ENCODE measurements around the gene RNF213. TPM values are rescaled to one million over a fixed set of nuclear protein-coding genes. Genes with fewer than 3 reads are reported as not detected.
A peak's percentile ranks its signal among the peaks of the same experiment; 100 is the strongest.

RNF213 gene
- total and polyA plus RNA-seq, 2 of the 8 experiments (the other 6 are each of a cell fraction or from before 2014, with no cell fraction given): 33.8 to 62.8 TPM

DNA sequence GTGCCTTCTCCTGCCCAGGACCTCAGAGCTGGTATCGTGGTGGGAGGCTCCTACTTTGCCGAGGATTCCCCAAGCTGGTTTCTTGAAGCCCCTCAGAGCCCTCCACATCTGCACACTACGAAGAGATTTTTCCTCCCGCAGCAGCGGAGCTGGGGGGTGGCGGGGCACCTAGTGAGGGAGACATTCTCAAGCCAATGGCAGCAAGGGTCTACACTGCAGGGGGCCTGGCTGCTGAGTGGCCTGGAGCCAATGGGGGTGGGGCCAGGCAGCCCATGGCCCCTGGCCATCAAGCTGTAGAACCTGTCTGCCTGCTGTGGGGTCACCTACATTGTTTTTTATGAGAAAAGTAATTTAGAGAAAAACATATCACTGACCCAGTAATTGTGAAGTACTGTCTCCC lies 35.4 kb upstream of the RNF213 start:
- H3K4me2 ChIP-seq (ENCODE audit: insufficient read depth in 1 of 2, low read depth in 2 of 2, low read length in 2 of 2): peak overlapping the region; percentile 40 to 48; a peak in 2 of 4 replicates
- 71% methylated on average over 6 of the region's 6 CpGs; no CpG with 5 or more reads in 1 of the 2 experiments for WGBS, 2 experiments (ENCODE audit: extremely low coverage in 1 of 2, insufficient coverage in 1 of 2, insufficient read length in 1 of 2, insufficient replicate concordance in 2 of 2, low coverage in 1 of 2, low lambda C conversion rate in 2 of 2, missing lambda C conversion rate in 1 of 2)

More for the DNA sequence above, 35.4 kb upstream of the RNF213 start:
- Histone ChIP-seq H2BK20ac (ENCODE audit: low read length) (no peak overlapping the region), H2BK120ac (replicated peaks; ENCODE audit: low read depth, low read length) (no peak overlapping the region), H2AK5ac (ENCODE audit: low read depth, low read length) (no peak overlapping the region), H4K5ac (ENCODE audit: insufficient read length, low read depth, low read length) (no peak overlapping the region), H3K23me2 (ENCODE audit: low read depth, low read length) (peaks cover 6% of the 10 kb centered on the region; the same call in 1 of the 2 replicates), H3K79me2 (ENCODE audit: control insufficient read depth in 1 of 2, insufficient read depth in 2 of 2, low read length in 2 of 2) (no peaks in the 10 kb centered on the region), H3K36me3 (ENCODE audit: control insufficient read depth in 2 of 4, insufficient read depth in 4 of 4, low read length in 3 of 4) (no peaks in the 10 kb centered on the region), H4K8ac (ENCODE audit: extremely low read depth, insufficient read depth, low read length) (no peak overlapping the region), H2BK15ac (ENCODE audit: low read length) (no peak overlapping the region), H3K18ac (ENCODE audit: extremely low read depth, low read length) (no peak overlapping the region), H3K9me3 (ENCODE audit: insufficient read depth in 2 of 2, low read depth in 1 of 2, low read length in 1 of 2) (no peaks in the 10 kb centered on the region), H2BK12ac (ENCODE audit: low read depth, low read length) (no peak overlapping the region; the same call in 1 of the 2 replicates), H4K20me1 (replicated peaks in 1 of 2; ENCODE audit: control insufficient read depth in 1 of 2, insufficient read depth in 2 of 2, low read length in 2 of 2) (peaks cover 2% of the 10 kb centered on the region in 2 experiments), H2BK5ac (ENCODE audit: low read depth, low read length) (no peak overlapping the region; the same call in 1 of the 2 replicates), H3K23ac (ENCODE audit: insufficient read length) (no peak overlapping the region), H4K91ac (replicated peaks; ENCODE audit: insufficient read length, low read length) (no peak overlapping the region), H3K4ac (replicated peaks; ENCODE audit: insufficient read length, low read depth, low read length) (no peak overlapping the region), H3K56ac (replicated peaks; ENCODE audit: insufficient read length, low read depth, low read length) (no peak overlapping the region), H3K4me1 (replicated peaks in 1 of 4; ENCODE audit: control insufficient read depth in 3 of 4, insufficient read depth in 4 of 4, low read length in 3 of 4) (peaks cover 0 to 19% (median 6%) of the 10 kb centered on the region in 4 experiments; a peak in 6 of 7 replicates), H3K27me3 (replicated peaks in 1 of 4; ENCODE audit: control insufficient read depth in 3 of 4, extremely low read depth in 1 of 4, insufficient read depth in 3 of 4, low read length in 3 of 4) (no peaks in the 10 kb centered on the region; a peak in 1 of 7 replicates), H3K14ac (ENCODE audit: insufficient read length) (no peak overlapping the region), H2AFZ (ENCODE audit: low read length) (no peak overlapping the region), H3K9ac (replicated peaks in 1 of 4; ENCODE audit: extremely low read depth in 1 of 4, low read depth in 3 of 4, low read length in 3 of 4) (no peak overlapping the region), H3K79me1 (ENCODE audit: low read depth, low read length) (peaks cover 2% of the 10 kb centered on the region; the same call in 1 of the 2 replicates), H3K4me3 (ENCODE audit: extremely low read depth in 1 of 4, insufficient read depth in 2 of 4, low read depth in 3 of 4, low read length in 4 of 4) (peak overlapping the region in 1 of 4 experiments; percentile 8; a peak in 1 of 8 replicates), H3K27ac (ENCODE audit: low read depth, low read length) (no peak overlapping the region)
- ChIA-PET CTCF (ENCODE audit: partially characterized antibody) (interaction anchor here (0.6 to 3.5 kb wide), 10 partner anchors 12 to 1138 kb away, joined by 3 to 20 read pairs (median 3); no protein-coding TSS in a partner anchor), POLR2A (ENCODE audit: partially characterized antibody) (interaction anchor here (1.2 to 4.6 kb wide), 7 partner anchors 11 to 36 kb away, joined by 3 to 19 read pairs (median 6); partner anchors contain the start of gene RNF213)
- TF ChIP-seq CTBP2 (IDR thresholded peaks at IDR 0.05; ENCODE audit: borderline replicate concordance, insufficient read depth, insufficient read length, low read length): no peak
- TF ChIP-seq SIRT6 (IDR thresholded peaks at IDR 0.05; ENCODE audit: low read length): no peak
- no peak for TF ChIP-seq GTF2F1 (IDR thresholded peaks at IDR 0.05; ENCODE audit: borderline replicate concordance, low read depth, low read length)
- TF ChIP-seq JUN (IDR thresholded peaks at IDR 0.05; ENCODE audit: low read depth, low read length): no peak
- TF ChIP-seq NANOG (IDR thresholded peaks at IDR 0.05; ENCODE audit: insufficient read depth, low read depth, low read length, poor library complexity, severe bottlenecking): no peak
- FAIRE-seq (no peak), DNase-seq (ENCODE audit: low read depth in 1 of 2, low spot score in 2 of 2) (no peak)

Measured in H1 (cell line).